Left hindlimb (tissue), 1 donor: ENCODE data around the gene BCAR3.
A peak's percentile ranks its signal among the peaks of the same experiment; 100 is the strongest.
"Not testable (repeated sequence)": the region's sequence is repeated elsewhere in the genome, so short reads cannot be mapped to it uniquely, and the experiment has no call there.

Source experiments
- DNase-seq: peaks from one replicate; pipeline ENCODE4 v3.0.0-alpha.2; 2018

BCAR3 gene

GRCh38 chr1:93687542-93687941 is 5.9 kb upstream of the BCAR3 start:
- DNase-seq, result no peak

- DNase-seq, result no peak
These were observed 5.0 kb upstream of the BCAR3 start for GRCh38 chr1:93686504-93687250.

GRCh38 chr1:93685918-93686317 is 4.3 kb upstream of the BCAR3 start:
- no peak for DNase-seq

GRCh38 chr1:93683234-93683633 is 1.6 kb upstream of the BCAR3 start:
- no peak for DNase-seq

GRCh38 chr1:93681989-93682412 is 364 bp upstream of the BCAR3 start:
- no peak for DNase-seq

GRCh38 chr1:93680420-93681100 is 1.1 kb downstream of the BCAR3 start:
- DNase-seq, result peak; percentile 81

GRCh38 chr1:93680076-93680419 is 1.6 kb downstream of the BCAR3 start:
- DNase-seq, result no peak

- DNase-seq, result no peak
These were observed 2.1 kb downstream of the BCAR3 start for GRCh38 chr1:93679546-93679945.

GRCh38 chr1:93678946-93679480 is 2.6 kb downstream of the BCAR3 start:
- DNase-seq, result no peak

GRCh38 chr1:93678491-93678890 is 3.1 kb downstream of the BCAR3 start:
- DNase-seq, result no peak

- no peak for DNase-seq
These were observed 3.9 kb downstream of the BCAR3 start for GRCh38 chr1:93677729-93678128.

- no peak for DNase-seq
These were observed 5.2 kb downstream of the BCAR3 start for GRCh38 chr1:93676427-93676826.

GRCh38 chr1:93675931-93676330 is 5.7 kb downstream of the BCAR3 start:
- DNase-seq, result no peak

GRCh38 chr1:93675271-93675670 is 6.4 kb downstream of the BCAR3 start:
- DNase-seq, result no peak

GRCh38 chr1:93674071-93674470 is 7.6 kb downstream of the BCAR3 start:
- not testable (repeated sequence) for DNase-seq

GRCh38 chr1:93673163-93673829 is 8.3 kb downstream of the BCAR3 start:
- no peak for DNase-seq

GRCh38 chr1:93672477-93673162 is 9.0 kb downstream of the BCAR3 start:
- DNase-seq, result no peak

- peak; percentile 63 for DNase-seq
These were observed 9.6 kb downstream of the BCAR3 start for GRCh38 chr1:93672069-93672468.

- DNase-seq, result no peak
These were observed 10.5 kb downstream of the BCAR3 start for GRCh38 chr1:93671099-93671621.

GRCh38 chr1:93670141-93670540 is 11.5 kb downstream of the BCAR3 start:
- no peak for DNase-seq

- DNase-seq, result no peak
These were observed 12.3 kb downstream of the BCAR3 start for GRCh38 chr1:93669369-93669768.

- DNase-seq, result no peak
These were observed 12.7 kb downstream of the BCAR3 start for GRCh38 chr1:93668951-93669350.

GRCh38 chr1:93668121-93668520 is 13.5 kb downstream of the BCAR3 start:
- no peak for DNase-seq
